Stimulated activated naive CD8-positive, alpha-beta T cell treated with anti-CD3 and anti-CD28 coated beads, Interleukin-15, amount 100 ng/mL, for 72 hours (primary cell): Measurements from ENCODE around the gene PHC1.
"Not testable (repeated sequence)": the region's sequence is repeated elsewhere in the genome, so short reads cannot be mapped to it uniquely, and the experiment has no call there.

Experiments
- ATAC-seq: fragments of 150-1000 bp; cut with Tn5 transposase; 2 replicates; pipeline ENCODE4 v1.10.0; 2021; ENCODE audit warnings: mild to moderate bottlenecking, moderate library complexity
- DNase-seq, 2 donors: peaks; one replicate each; pipeline ENCODE4 v3.0.0; 2021 to 2022
- H3K27ac Mint-ChIP-seq, 2 donors: one replicate each; pipeline ENCODE4 v1.8.0; 2022; ENCODE audit warnings: mild to moderate bottlenecking in 2 of 2, mixed read lengths in 2 of 2, moderate library complexity in 2 of 2
- H3K27me3 Mint-ChIP-seq: one replicate; pipeline ENCODE4 v1.8.0; 2022; ENCODE audit warnings: mixed read lengths
- H3K4me1 Mint-ChIP-seq: one replicate; pipeline ENCODE4 v1.8.0; 2022; ENCODE audit warnings: mild to moderate bottlenecking, mixed read lengths
- H3K4me3 Mint-ChIP-seq, 2 donors: one replicate each; pipeline ENCODE4 v1.8.0; 2022; ENCODE audit warnings: mild to moderate bottlenecking in 2 of 2, mixed read lengths in 2 of 2, moderate library complexity in 1 of 2
- H3K9me3 Mint-ChIP-seq, 2 donors: one replicate each; pipeline ENCODE4 v1.8.0; 2022; ENCODE audit warnings: mixed read lengths in 2 of 2

PHC1 gene

GRCh38 chr12:8914033-8914715 is at the start of gene PHC1:
Gene PHC1, plus strand, starts transcription at chr12:8914509. Its CDS starts 3,169 bp downstream, at chr12:8917678.
- DNase-seq, result peak; percentile 51 to 63
- not testable (repeated sequence) for H3K27me3 Mint-ChIP-seq, H3K9me3 Mint-ChIP-seq, H3K4me1 Mint-ChIP-seq
- peak within 1 kb of the TSS in 1 of 2 donors; percentile 92 for H3K27ac Mint-ChIP-seq
- ATAC-seq, result peak; percentile 89
- H3K4me3 Mint-ChIP-seq, result peak within 1 kb of the TSS; percentile 78 to 86

DNA sequence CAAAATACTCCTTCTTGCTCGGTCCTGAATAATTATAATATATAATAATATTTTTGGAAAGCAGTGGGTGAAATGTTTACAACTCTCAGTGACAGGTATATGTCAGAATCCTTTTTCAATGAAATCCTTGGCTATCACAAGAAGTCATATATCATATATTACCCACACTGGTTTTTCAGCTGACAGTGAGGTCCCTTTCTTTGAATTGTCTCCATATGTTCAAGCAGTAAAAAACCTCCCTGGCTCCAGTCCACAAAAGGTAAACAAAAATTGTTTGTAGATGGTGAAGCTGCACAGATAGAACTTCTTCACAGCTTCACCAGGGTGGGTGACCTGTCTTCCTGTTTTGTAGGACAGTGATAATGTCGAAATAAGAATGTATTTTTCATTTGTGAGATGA is 47.9 kb upstream of the PHC1 start:
- H3K4me3 Mint-ChIP-seq, result no peak overlapping the region
- H3K4me1 Mint-ChIP-seq, result peaks cover 4% of the 10 kb centered on the region
- ATAC-seq (no peak), DNase-seq (no peak)
- no peak overlapping the region for H3K27ac Mint-ChIP-seq
- peaks cover 6% of the 10 kb centered on the region for H3K27me3 Mint-ChIP-seq
- no peaks in the 10 kb centered on the region for H3K9me3 Mint-ChIP-seq

GRCh38 chr12:8867009-8867408 is 47.3 kb upstream of the PHC1 start:
- Mint-ChIP-seq H3K27ac (no peak overlapping the region), H3K27me3 (peaks cover 6% of the 10 kb centered on the region), H3K4me3 (no peak overlapping the region), H3K9me3 (no peaks in the 10 kb centered on the region), H3K4me1 (peaks cover 4% of the 10 kb centered on the region)
- ATAC-seq, result peak; percentile 57
- no peak for DNase-seq

DNA sequence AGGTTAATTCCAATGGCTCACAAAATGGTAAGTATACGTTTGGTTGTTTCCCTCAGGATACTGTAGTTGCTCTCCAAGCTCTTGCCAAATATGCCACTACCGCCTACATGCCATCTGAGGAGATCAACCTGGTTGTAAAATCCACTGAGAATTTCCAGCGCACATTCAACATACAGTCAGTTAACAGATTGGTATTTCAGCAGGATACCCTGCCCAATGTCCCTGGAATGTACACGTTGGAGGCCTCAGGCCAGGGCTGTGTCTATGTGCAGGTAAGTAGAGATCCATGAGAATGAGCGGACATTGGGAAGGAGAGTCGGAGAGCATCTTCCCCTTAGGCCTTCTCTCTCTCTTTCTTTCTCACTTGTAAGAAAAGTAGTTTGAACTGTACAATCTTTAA is 46.5 kb upstream of the PHC1 start:
- DNase-seq (no peak), ATAC-seq (no peak)
- no peak overlapping the region for H3K27ac Mint-ChIP-seq
- peaks cover 6% of the 10 kb centered on the region for H3K27me3 Mint-ChIP-seq
- peaks cover 4% of the 10 kb centered on the region for H3K4me1 Mint-ChIP-seq
- no peaks in the 10 kb centered on the region for H3K9me3 Mint-ChIP-seq
- no peak overlapping the region for H3K4me3 Mint-ChIP-seq

- Mint-ChIP-seq H3K9me3 (no peaks in the 10 kb centered on the region), H3K4me3 (no peak overlapping the region), H3K27me3 (peaks cover 6% of the 10 kb centered on the region), H3K4me1 (peaks cover 4% of the 10 kb centered on the region), H3K27ac (peak overlapping the region in 1 of 2 donors; percentile 7)
- ATAC-seq (no peak), DNase-seq (no peak)
Observed at GRCh38 chr12:8870586-8870985, 43.7 kb upstream of the PHC1 start.

- Mint-ChIP-seq H3K27ac (no peak overlapping the region), H3K9me3 (no peaks in the 10 kb centered on the region), H3K4me1 (peaks cover 4% of the 10 kb centered on the region), H3K27me3 (peaks cover 6% of the 10 kb centered on the region), H3K4me3 (no peak overlapping the region)
- DNase-seq (no peak), ATAC-seq (no peak)
Observed at GRCh38 chr12:8871068-8871467, 43.2 kb upstream of the PHC1 start.

- H3K4me3 Mint-ChIP-seq, result no peak overlapping the region
- no peak overlapping the region for H3K27ac Mint-ChIP-seq
- peaks cover 10% of the 10 kb centered on the region for H3K4me1 Mint-ChIP-seq
- DNase-seq, result no peak
- no peaks in the 10 kb centered on the region for H3K27me3 Mint-ChIP-seq
- no peaks in the 10 kb centered on the region for H3K9me3 Mint-ChIP-seq
- ATAC-seq, result no peak
Observed at GRCh38 chr12:8876887-8877286, 37.4 kb upstream of the PHC1 start.

DNA sequence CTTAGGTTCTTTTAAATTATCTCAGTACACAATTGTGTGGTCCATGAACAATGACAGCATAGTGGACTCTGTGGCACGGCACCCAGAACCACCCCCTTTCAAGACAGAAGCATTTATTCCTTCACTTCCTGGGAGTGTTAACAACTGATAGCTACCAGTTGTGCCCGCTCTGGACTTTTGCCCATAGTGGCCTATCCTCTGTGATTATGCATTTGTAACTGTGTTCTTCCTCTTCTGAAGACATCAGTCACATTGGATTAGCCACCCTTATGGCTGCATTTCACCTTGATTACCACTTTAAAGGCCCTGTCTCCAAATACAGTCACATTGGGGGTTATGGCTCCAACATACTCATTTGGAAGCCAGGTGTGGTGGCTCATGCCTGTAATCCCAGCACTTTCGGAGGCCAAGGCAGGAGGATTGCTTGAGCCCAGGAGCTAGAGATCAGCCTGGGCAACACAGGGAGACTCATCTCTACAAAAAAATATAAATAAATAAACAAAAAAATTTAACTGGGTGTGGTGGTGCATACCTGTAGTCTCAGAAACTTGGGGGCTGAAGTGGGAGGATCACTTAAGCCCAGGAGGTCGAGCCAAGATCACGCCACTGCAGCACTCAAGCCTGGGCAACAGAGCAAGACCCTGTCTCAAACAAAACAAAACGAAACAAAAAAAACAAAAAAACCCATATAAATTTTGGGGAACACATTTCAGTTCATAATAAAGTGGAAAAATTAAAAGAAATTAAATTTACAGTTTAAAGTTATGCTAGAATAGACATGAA is 27.6 kb upstream of the PHC1 start:
- Mint-ChIP-seq H3K27me3 (no peaks in the 10 kb centered on the region), H3K4me1 (peaks cover 7% of the 10 kb centered on the region), H3K27ac (peak overlapping the region in 1 of 2 donors; percentile 48), H3K4me3 (no peak overlapping the region), H3K9me3 (no peaks in the 10 kb centered on the region)
- DNase-seq (no peak), ATAC-seq (no peak)

DNA sequence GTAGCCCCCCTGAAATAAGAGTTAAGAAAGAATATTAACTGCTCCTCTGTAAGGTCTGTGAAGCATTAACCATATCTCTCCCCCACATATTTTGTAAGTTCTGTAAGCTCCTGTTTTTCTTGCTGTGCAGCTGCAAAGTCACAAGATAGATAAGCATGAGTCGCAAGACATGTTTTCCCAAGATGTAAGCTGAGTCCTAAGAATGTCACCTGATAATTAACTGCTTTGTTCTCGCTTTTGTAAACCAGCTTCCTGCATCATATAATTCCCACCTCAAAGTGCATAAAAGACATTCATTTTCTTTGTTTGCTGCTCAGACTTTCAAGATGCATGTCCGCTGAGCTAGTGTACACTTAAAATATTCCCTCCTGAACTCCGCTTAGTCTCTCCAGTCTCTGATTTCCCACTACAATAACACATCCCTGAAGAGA is 27.0 kb upstream of the PHC1 start:
- ATAC-seq, result no peak
- H3K4me3 Mint-ChIP-seq, result no peak overlapping the region
- no peak overlapping the region for H3K27ac Mint-ChIP-seq
- H3K27me3 Mint-ChIP-seq, result no peaks in the 10 kb centered on the region
- H3K9me3 Mint-ChIP-seq, result no peaks in the 10 kb centered on the region
- peaks cover 7% of the 10 kb centered on the region for H3K4me1 Mint-ChIP-seq
- no peak for DNase-seq

GRCh38 chr12:8890313-8891085 is 23.8 kb upstream of the PHC1 start:
- Mint-ChIP-seq H3K4me1 (peaks cover 14% of the 10 kb centered on the region), H3K27me3 (no peaks in the 10 kb centered on the region), H3K4me3 (peak overlapping the region; percentile 86 to 91), H3K9me3 (no peaks in the 10 kb centered on the region), H3K27ac (peak overlapping the region in 1 of 2 donors; percentile 63)
- peak; percentile 54 for ATAC-seq
- peak; percentile 58 to 64 for DNase-seq

- Mint-ChIP-seq H3K27me3 (no peaks in the 10 kb centered on the region), H3K4me1 (peaks cover 14% of the 10 kb centered on the region), H3K9me3 (no peaks in the 10 kb centered on the region), H3K4me3 (no peak overlapping the region), H3K27ac (no peak overlapping the region)
- no peak for DNase-seq
- no peak for ATAC-seq
Observed at GRCh38 chr12:8891976-8892375, 22.3 kb upstream of the PHC1 start.

- peaks cover 14% of the 10 kb centered on the region for H3K4me1 Mint-ChIP-seq
- no peak overlapping the region for H3K4me3 Mint-ChIP-seq
- H3K27ac Mint-ChIP-seq, result no peak overlapping the region
- H3K27me3 Mint-ChIP-seq, result no peaks in the 10 kb centered on the region
- ATAC-seq (no peak), DNase-seq (no peak)
- H3K9me3 Mint-ChIP-seq, result no peaks in the 10 kb centered on the region
Observed at GRCh38 chr12:8894378-8894777, 19.9 kb upstream of the PHC1 start.

GRCh38 chr12:8894986-8895385 is 19.3 kb upstream of the PHC1 start:
- DNase-seq (no peak), ATAC-seq (no peak)
- Mint-ChIP-seq H3K4me1 (peaks cover 14% of the 10 kb centered on the region), H3K27ac (no peak overlapping the region), H3K4me3 (no peak overlapping the region), H3K9me3 (no peaks in the 10 kb centered on the region), H3K27me3 (no peaks in the 10 kb centered on the region)

DNA sequence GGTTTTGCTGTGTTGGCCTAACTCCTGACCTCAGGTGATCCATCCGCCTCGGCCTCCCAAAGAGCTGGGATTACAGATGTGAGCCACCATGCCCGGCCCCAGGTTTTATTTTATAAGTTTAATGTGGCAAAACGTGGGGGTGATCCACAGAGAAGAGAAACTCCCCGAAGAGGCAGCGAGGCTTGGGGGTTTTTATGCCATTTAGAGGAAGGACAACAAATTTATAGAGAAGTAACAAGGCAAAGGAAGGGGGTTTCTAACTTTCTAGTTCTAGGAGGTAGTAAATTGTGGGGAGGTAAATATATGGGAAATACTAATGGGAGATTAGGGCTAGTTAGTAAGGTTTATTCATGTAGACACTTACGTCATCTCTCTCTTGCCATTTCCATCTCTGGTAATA is 17.2 kb upstream of the PHC1 start:
- H3K27ac Mint-ChIP-seq, result no peak overlapping the region
- ATAC-seq (no peak), DNase-seq (no peak)
- no peaks in the 10 kb centered on the region for H3K9me3 Mint-ChIP-seq
- H3K4me3 Mint-ChIP-seq, result no peak overlapping the region
- no peaks in the 10 kb centered on the region for H3K27me3 Mint-ChIP-seq
- H3K4me1 Mint-ChIP-seq, result peaks cover 7% of the 10 kb centered on the region

DNA sequence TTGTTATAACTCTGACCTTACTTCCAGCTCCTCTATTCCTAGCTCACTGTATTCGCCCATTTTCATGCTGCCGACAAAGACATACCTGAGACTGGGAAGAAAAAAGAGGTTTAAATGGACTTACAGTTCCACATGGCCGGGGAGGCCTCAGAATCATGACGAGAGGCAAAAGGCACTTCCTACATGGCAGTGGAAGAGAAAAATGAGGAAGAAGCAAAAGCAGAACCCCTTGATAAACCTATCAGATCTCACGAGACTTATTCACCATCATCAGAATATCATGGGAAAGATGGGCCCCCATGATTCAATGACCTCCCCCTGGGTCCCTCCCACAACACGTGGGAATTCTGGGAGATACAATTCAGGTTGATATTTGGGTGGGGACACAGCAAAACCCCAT is 14.5 kb upstream of the PHC1 start:
- DNase-seq (no peak), ATAC-seq (no peak)
- Mint-ChIP-seq H3K27me3 (peaks cover 8% of the 10 kb centered on the region), H3K27ac (no peak overlapping the region), H3K4me1 (peaks cover 2% of the 10 kb centered on the region), H3K9me3 (no peaks in the 10 kb centered on the region), H3K4me3 (no peak overlapping the region)

DNA sequence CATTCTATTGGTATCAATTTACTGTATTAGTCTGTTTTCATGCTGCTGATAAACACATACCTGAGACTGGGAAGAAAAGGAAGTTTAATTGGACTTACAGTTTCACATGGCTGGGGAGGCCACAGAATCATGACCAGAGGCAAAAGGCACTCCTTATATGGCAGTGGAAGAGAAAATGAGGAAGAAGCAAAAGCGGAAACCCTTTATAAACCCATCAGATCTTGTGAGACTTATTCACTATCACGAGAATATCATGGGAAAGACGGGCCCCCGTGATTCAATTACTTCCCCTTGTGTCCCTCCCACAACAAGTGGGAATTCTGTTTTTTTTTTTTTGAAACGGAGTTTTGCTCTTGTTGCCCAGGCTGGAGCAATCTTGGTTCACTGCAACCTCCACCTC is 11.6 kb upstream of the PHC1 start:
- H3K27me3 Mint-ChIP-seq, H3K4me1 Mint-ChIP-seq, H3K4me3 Mint-ChIP-seq, ATAC-seq, H3K9me3 Mint-ChIP-seq, DNase-seq, H3K27ac Mint-ChIP-seq: not testable (repeated sequence)
